Measurements from ENCODE around the gene ATG2B.
"Not testable (repeated sequence)": the region's sequence is repeated elsewhere in the genome, so short reads cannot be mapped to it uniquely, and the experiment has no call there.

ATG2B gene

DNA sequence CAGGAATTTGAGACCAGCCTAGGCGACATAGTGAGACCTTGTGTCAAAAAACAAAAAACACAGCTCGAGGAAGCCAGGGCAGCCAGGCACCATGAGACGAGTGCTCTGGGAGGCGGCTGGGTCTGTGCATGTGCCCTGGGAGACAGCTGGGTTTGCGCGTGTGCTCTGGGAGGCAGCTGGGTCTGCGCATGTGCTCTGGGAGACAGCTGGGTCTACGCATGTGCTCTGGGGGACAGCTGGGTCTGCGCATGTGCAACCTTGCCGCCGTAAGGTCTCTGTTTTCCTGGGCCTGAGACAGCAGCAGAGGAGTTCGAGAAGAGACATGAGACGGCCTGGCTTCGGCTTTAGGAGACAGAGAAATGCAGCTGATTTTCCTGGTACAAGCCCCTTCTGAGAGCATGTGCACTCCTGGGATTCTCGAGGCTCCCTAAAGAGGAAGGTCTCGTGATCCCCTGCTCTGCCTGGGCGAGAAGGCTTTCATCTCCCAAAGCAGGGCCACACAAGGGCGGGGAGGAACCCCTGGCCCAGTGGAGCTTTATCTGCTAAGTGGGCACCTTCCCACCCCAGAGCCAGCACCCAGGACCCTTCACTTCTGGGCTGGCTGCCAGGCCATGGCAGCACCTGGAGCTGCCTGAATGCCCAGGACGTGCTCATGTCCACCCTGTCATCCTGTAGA lies 110.7 kb downstream of the ATG2B start:
- DNase-seq (ENCODE audit: low spot score): no peak

DNA sequence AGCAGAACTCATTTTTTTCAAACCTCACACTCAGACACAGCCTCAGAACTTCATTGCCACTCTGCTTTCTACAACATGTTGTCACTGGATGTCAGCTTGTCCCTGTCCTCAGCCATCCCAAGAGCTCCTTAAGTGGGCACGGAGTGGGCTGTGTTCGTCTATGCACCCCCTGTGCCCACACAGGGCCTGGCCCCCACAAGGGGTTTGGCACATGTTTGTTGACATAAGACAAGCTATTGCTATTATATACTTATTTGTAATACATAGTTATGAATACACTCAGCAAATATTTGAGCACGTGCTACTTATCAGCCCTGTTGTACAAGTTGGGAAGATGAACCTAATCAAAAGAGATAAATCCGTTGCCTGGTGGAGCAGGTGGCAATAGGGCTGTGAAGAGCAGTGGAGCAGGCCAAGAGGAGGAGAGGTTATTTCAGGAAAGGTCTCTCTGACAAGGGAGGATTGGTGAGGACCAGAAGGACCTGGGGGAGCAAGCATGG lies 111.4 kb downstream of the ATG2B start:
- no peak for DNase-seq (ENCODE audit: low spot score)

DNA sequence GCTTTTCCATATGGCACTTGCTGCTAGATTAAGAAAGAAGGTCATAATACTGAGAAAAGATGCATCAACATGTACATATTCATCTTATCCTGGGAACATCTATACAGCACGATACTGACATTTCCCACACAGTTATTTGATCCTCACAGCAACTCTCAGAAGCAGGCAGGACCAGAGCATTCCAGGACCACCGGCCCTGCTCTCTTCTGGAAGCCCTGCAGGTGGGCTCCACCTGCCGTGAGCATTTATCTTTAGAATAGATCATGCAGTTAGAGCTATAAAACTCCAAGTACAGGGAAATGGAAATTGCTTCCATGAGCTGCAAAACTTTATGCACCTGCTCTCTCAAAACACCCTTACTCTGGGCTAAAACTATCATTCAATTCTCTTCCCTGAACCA lies 112.7 kb downstream of the ATG2B start:
- DNase-seq (ENCODE audit: low spot score): no peak

DNA sequence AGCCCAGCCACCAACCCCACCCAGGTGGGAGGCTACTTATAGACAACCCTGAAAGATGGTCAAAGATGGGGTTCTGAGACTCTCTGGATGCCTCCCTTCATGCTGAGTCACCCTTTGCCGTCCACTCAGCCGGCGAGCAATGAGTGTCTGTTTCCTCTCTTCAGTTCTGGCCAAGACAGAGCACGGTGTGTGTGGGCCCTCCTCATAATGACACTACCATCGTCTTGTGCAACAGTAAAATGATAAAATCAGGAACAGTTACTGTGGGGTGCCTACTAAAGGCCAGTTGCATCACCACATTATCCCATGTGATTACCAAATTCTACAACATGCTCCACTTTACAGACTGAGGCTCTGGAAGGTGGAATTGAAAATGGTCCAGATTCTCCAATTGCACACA lies 114.1 kb downstream of the ATG2B start:
- DNase-seq (ENCODE audit: low spot score): no peak

GRCh38 chr14:96247031-96247430 lies 116.1 kb downstream of the ATG2B start:
- DNase-seq (ENCODE audit: low spot score): no peak

DNA sequence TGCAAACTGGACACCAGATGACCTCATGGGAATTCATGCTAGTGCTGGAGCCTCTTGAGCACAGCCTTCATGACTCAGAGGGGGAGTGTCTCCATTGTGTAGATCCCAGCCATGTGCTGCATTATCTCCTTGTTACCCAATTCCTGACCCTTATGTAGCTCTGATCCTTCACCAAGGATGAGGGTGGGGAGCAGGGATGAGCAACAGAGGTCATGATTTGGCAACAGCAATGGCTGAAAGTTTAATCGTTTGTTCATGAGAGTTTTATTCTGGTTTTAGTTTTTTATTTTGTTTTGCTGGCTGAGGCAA lies 116.6 kb downstream of the ATG2B start:
- DNase-seq (ENCODE audit: low spot score): no peak

DNA sequence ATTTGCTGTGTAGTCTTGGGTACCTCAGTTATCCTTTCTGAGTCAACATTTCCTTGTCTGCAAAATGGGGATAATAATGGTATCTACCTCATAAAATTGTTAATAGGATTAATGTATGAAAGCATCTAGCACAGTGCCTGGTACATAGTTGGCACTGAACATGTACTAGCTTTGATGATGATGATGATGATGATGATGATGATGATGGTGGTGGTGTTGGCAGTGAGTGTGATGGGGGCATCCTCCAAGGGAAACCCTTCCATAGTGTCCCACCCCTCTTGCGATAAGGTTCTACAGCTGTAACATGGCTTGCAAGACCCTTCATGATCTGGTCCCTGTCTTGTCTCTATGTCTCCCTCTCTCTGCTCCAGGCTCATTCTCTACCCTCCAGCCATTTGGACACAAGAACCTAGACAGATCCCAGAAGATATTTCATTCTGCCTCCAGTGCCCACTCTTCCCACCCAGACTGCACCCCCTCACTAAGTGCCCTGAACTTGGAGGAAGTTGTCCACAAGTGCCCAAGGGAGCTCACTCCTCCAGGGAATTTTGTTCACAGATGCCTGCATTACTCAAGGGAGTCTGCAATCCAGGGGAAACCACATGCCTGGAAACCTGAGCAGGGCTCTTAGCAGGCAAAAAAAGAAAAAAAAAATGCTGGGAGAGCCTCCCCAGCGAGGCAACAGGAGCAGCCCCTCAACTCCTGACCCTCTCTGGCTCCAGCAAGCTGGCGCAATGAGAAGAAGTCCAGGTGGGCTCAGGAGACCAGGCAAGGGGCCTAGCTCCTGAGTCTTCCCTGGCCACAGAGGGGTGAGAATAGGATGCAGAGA lies 117.2 kb downstream of the ATG2B start:
- DNase-seq (ENCODE audit: low spot score): no peak

- not testable (repeated sequence) for DNase-seq (ENCODE audit: low spot score)
These were observed 118.1 kb downstream of the ATG2B start for GRCh38 chr14:96245074-96245473.

DNA sequence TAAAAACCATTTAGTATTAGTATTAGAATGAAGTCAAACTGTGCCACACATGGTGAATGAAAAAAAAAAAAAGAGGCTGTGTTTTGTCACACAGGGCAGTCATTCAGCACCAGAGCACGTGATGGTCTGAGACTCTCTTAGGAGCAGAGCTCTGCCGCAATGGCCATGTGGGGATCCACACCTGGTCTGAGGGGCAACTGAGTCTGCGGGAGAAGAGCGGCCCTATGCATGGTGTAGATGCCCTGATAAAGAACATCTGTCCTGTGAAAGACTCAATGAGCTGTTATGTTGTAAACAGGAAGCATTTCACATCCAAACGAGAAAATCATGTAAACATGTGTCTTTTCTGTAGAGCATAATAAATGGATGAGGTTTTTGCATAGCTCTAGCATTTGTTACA lies 119.4 kb downstream of the ATG2B start:
- DNase-seq (ENCODE audit: low spot score): no peak

DNA sequence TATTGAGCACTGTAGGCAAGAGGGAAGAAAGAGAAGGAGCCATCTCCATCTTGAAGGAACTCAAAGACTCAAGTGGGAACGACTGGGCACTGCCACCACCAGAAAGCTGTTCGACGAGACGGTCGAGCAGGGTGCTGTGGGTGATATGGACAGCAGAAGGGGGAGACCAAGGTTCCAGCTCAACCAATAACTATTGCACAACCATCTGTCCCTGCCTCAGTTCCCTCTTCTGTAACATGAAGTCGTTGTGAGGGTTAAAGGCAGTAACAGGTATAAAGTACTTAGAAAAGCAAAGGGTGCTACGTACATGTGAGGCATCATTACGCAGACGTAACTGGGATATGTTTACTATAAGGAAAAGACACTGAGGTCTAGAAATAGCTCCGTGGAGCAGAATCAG lies 121.0 kb downstream of the ATG2B start:
- no peak for DNase-seq (ENCODE audit: low spot score)

GRCh38 chr14:96240641-96241040 lies 122.5 kb downstream of the ATG2B start:
- no peak for DNase-seq (ENCODE audit: low spot score)

- DNase-seq (ENCODE audit: low spot score): no peak
These were observed 123.4 kb downstream of the ATG2B start for GRCh38 chr14:96239711-96240141.

GRCh38 chr14:96238676-96239265 lies 124.4 kb downstream of the ATG2B start:
- no peak for DNase-seq (ENCODE audit: low spot score)

DNA sequence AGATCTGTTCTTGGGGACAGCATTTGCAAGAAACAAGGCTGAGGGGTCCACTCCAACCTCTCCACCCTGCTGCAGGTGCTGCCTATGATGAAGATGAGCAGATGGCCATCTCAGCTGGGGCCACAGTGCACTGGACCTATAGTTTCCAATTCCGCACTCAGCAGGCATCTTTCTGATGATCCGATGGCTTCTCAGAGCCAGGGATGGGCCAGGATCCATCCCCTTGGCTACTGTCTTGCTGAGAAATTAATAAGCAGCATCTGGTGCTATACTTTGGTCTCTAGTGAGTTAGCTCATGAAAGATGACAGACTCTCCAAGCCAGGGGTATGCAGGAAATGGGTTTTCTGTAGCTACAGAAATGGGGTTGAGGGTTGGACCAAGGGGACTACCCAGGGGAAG lies 125.5 kb downstream of the ATG2B start:
- DNase-seq (ENCODE audit: low spot score): no peak

DNA sequence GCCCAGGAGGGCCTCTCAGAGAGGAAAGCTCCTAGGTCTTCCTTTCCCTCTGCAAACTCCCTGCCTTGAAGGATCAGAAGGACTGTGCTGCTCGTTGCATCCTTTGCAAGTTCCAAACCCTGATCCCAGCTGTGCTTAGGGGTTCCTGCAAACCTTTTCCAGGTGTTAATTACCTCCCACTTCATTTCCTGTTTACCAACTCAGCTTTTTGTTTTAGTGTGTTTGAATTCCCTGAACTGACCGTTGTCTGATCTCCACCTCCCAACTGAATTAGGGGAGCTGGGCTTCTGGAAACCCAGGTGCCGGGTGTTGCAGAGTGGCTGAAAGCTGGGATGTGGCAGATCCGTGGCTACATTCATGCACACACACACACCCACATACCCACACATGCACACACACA lies 127.7 kb downstream of the ATG2B start:
- DNase-seq (ENCODE audit: low spot score): no peak

GRCh38 chr14:96233661-96234060 lies 129.5 kb downstream of the ATG2B start:
- DNase-seq (ENCODE audit: low spot score): no peak

DNA sequence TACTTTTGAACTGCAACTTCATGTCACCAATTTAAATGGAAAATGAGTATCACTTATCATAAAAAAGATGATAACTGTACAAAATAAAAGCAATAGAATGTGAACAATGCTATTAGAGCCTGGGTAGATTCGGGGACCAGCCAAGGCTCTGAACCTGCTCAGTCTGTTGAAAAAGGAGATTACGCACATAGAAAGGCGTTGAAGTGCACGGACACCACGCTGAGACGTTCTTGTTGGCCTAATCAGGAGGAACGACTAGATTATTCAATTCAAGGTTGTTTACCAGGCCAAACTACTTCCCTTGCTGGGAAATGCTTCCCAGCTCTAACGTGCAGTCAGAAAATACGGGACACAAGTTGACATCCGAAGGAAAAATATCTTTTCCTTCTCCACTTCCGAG lies 130.6 kb downstream of the ATG2B start:
- DNase-seq (ENCODE audit: low spot score): no peak

GRCh38 chr14:96231526-96232130 lies 131.5 kb downstream of the ATG2B start:
- no peak for DNase-seq (ENCODE audit: low spot score)

GRCh38 chr14:96231056-96231455 lies 132.1 kb downstream of the ATG2B start:
- DNase-seq (ENCODE audit: low spot score): no peak

- no peak for DNase-seq (ENCODE audit: low spot score)
These were observed 133.8 kb downstream of the ATG2B start for GRCh38 chr14:96229315-96229714.
